ENCODE results near the gene SLC26A1. TPM values are rescaled to one million over a fixed set of nuclear protein-coding genes. Genes with fewer than 3 reads are reported as not detected.

SLC26A1 gene
- total and polyA plus RNA-seq, 2 experiments from 2014 or later, result 0.77 to 6.3 TPM

DNA sequence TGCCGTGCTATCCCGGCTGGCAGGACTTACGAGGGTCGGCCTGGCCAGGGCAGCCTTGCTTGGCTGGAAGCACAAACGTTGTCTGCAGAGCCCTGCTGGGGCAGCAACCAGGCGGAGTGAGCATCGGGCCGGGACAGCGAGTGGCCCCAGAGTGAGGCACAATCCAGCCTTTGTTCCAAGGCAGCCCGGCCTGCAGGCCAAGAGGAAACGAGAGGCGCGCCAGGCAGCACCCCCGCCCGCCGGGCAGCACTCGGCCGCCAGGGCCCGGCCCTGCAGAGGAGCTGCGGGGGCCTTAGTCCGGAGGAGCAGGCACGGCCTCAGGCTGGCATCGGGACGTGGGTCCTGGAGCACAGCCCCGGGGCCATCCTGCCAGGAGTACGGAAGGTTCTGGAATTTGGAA, 42.3 kb upstream of the SLC26A1 start:
- peak in 1 of 2 donors; percentile 57 for DNase-seq (ENCODE audit: low read depth in 1 of 2, low spot score in 1 of 2)
- H3K9me3 ChIP-seq (ENCODE audit: low read depth), result no peaks in the 10 kb centered on the region

DNA sequence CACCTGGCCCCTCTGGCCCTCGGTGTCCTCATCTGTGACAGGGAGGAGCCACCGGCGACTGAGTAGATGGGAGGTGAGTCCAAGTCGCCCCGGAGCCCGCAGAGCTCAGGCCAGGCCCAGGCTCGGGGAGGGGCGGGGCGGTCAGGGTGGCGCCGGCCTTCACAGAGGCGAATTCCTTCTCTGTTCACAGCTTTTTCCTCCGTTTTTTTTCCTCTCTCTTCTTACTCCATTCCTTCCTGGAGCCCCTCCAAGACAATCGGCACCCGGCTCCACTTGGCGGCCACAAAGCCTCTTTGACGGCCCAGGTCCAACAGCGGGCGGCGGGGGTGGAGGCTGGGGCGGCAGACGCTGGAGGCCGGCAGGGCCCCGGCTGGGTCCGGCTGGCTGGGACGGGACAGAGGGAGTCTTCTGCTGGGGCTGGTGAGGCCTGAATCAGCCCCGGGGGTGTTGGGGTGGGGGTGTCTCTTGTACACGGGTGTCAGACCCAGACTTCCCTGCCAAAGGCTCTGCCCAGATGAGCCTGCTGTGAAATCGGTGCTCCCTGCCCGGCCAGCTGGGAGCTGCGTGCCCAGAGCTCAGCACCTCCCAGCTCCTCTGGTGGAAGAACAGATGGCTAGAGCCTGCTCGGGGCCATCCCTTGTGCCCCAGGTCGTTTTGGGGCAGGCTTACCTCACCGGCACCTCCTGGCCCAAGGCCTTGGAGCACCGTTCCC, 40.8 kb upstream of the SLC26A1 start:
- TF ChIP-seq, protein P1, sequence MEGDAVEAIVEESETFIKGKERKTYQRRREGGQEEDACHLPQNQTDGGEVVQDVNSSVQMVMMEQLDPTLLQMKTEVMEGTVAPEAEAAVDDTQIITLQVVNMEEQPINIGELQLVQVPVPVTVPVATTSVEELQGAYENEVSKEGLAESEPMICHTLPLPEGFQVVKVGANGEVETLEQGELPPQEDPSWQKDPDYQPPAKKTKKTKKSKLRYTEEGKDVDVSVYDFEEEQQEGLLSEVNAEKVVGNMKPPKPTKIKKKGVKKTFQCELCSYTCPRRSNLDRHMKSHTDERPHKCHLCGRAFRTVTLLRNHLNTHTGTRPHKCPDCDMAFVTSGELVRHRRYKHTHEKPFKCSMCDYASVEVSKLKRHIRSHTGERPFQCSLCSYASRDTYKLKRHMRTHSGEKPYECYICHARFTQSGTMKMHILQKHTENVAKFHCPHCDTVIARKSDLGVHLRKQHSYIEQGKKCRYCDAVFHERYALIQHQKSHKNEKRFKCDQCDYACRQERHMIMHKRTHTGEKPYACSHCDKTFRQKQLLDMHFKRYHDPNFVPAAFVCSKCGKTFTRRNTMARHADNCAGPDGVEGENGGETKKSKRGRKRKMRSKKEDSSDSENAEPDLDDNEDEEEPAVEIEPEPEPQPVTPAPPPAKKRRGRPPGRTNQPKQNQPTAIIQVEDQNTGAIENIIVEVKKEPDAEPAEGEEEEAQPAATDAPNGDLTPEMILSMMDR (IDR thresholded peaks at IDR 0.05; ENCODE audit: low read depth, low read length), result no peak
- H3K4me1 ChIP-seq (ENCODE audit: low read depth), result peaks cover 3% of the 10 kb centered on the region

More for the DNA sequence above, 42.3 kb upstream of the SLC26A1 start:
- H3K27me3 ChIP-seq, result no peaks in the 10 kb centered on the region
- TF ChIP-seq, protein P1 (IDR thresholded peaks at IDR 0.05; ENCODE audit: low read depth, low read length), result no peak
- H3K4me3 ChIP-seq, result no peak overlapping the region
- no peaks in the 10 kb centered on the region for H3K36me3 ChIP-seq
- no peak overlapping the region for H3K27ac ChIP-seq
- peaks cover 3% of the 10 kb centered on the region for H3K4me1 ChIP-seq (ENCODE audit: low read depth)

DNA sequence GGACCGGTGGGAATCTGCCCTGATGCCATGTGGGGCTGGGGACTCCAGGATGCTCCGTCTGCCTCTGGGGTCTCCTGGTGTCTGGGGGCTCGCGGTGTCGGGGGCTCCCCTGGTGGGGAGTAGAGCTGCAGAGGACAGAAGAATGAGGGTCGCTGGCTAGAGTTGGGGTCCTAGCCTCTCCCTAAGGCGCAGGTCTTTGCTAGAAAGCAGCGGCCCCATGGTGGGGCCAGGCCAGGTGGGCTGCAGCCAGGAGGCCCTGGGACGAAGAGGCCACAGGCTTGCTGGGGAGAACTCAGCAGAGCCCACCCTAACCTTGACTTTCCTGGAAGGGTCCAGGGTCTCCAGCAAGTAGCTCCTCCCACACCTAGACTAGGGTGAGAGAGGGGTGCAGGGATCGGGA, 39.7 kb upstream of the SLC26A1 start:
- H3K27ac ChIP-seq, result no peak overlapping the region
- H3K27me3 ChIP-seq, result no peaks in the 10 kb centered on the region
- no peaks in the 10 kb centered on the region for H3K9me3 ChIP-seq (ENCODE audit: low read depth)
- TF ChIP-seq, protein P1 (IDR thresholded peaks at IDR 0.05; ENCODE audit: low read depth, low read length), result no peak
- no peak for DNase-seq (ENCODE audit: low read depth in 1 of 2, low spot score in 1 of 2)
- no peaks in the 10 kb centered on the region for H3K36me3 ChIP-seq
- no peak overlapping the region for H3K4me3 ChIP-seq
- H3K4me1 ChIP-seq (ENCODE audit: low read depth), result peaks cover 6% of the 10 kb centered on the region

More for the DNA sequence above, 40.8 kb upstream of the SLC26A1 start:
- H3K4me3 ChIP-seq, result no peak overlapping the region
- no peaks in the 10 kb centered on the region for H3K9me3 ChIP-seq (ENCODE audit: low read depth)
- H3K27me3 ChIP-seq, result no peaks in the 10 kb centered on the region
- no peak overlapping the region for H3K27ac ChIP-seq
- no peaks in the 10 kb centered on the region for H3K36me3 ChIP-seq
- DNase-seq (ENCODE audit: low read depth in 1 of 2, low spot score in 1 of 2), result peak in 1 of 2 donors; percentile 93

DNA sequence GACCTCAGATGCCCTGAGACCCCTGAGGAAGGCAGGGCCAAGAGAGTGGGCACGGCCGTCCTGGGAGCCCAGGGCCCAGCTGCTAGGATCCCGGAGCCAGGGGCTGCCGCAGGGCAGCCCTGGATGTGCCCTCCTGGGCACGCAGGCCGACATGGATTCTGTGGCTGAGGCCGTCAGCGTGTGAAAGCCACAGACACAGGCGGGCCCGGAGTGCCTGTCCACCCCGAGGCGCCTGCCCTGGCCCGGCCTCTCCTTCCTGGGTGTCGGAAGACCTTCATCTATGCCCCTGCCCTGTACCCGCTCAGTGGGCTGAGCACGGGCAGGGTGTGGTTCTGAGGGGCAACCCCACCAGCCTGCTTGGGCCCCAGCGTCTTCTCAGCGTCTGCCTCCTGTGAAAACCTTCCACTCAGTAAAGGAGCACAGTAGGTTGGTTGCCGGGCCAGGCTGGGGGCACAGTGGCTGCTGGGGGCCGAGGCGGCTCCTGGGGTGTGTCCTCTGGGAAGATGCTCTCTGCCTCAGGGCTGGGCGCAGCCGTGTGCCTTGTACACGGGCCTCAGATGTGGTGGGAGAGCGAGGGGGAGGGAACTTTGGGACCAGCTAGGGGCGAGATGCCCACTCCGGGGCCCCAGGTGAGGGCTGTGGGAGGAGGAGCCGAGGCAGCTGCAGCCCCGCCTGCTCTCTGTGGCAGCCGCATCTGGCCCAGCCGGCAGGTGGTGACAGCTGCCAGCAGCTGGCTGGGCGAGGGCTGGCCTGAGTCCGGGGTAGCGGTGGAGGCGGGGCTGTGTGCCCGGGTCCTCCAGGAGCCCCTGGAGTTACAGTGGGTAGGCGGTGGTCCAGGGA, 39.0 kb upstream of the SLC26A1 start:
- TF ChIP-seq, protein P1 (IDR thresholded peaks at IDR 0.05; ENCODE audit: low read depth, low read length), result no peak
- H3K9me3 ChIP-seq (ENCODE audit: low read depth), result no peaks in the 10 kb centered on the region
- H3K4me3 ChIP-seq, result no peak overlapping the region
- H3K27me3 ChIP-seq, result no peaks in the 10 kb centered on the region
- H3K4me1 ChIP-seq (ENCODE audit: low read depth), result peaks cover 10% of the 10 kb centered on the region
- no peaks in the 10 kb centered on the region for H3K36me3 ChIP-seq
- no peak overlapping the region for H3K27ac ChIP-seq
- DNase-seq (ENCODE audit: low read depth in 1 of 2, low spot score in 1 of 2), result no peak

DNA sequence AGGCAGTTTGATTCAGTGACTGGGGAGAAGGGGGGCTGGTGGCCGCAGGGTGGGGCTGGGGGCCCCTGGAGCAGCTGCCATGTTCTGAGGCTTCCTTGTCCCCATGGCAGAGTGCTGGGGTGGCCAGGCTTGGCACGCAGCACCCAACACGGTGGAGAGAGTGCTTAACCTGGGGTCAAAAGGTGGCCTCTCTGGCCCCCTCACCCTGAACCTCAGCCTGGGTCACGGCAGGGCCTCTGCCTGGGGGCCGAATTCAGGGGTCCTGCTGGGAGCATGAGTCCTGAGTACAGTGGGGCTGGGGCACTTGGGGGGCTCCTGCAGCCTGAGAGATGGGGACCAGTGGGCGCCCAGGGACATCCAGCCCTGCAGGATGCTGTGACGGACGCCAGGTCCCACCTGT, 38.1 kb upstream of the SLC26A1 start:
- TF ChIP-seq, protein P1 (IDR thresholded peaks at IDR 0.05; ENCODE audit: low read depth, low read length), result no peak
- Histone ChIP-seq H3K27ac (no peak overlapping the region), H3K36me3 (no peaks in the 10 kb centered on the region), H3K27me3 (no peaks in the 10 kb centered on the region), H3K4me1 (ENCODE audit: low read depth) (peaks cover 12% of the 10 kb centered on the region), H3K4me3 (no peak overlapping the region), H3K9me3 (ENCODE audit: low read depth) (no peaks in the 10 kb centered on the region)
- DNase-seq (ENCODE audit: low read depth in 1 of 2, low spot score in 1 of 2), result no peak
